Fibroblast of lung (primary cell): ENCODE results near the gene S100P. TPM values are rescaled to one million over a fixed set of nuclear protein-coding genes. Genes with fewer than 3 reads are reported as not detected.
A peak's percentile ranks its signal among the peaks of the same experiment; 100 is the strongest.

Source experiments
- DNase-seq, 2 donors: peaks; one replicate each; pipeline versions ENCODE4 v3.0.0 to v3.0.0-alpha.2; 2010; ENCODE audit warnings: low read depth in 2 of 2
- H2AFZ ChIP-seq: 2 replicates; pipeline ENCODE4 v1.5.1; 2012; ENCODE audit warnings: low read length, control low read depth, inconsistent platforms
- H3K27ac ChIP-seq: 2 replicates; pipeline ENCODE4 v1.5.1; 2011; ENCODE audit warnings: low read length, control low read depth; ENCODE audit not compliant: insufficient read depth
- H3K27me3 ChIP-seq: 2 replicates; pipeline ENCODE4 v1.5.1; 2011; ENCODE audit warnings: mild to moderate bottlenecking, low read length; ENCODE audit not compliant: control insufficient read depth, insufficient read depth
- H3K36me3 ChIP-seq: 2 replicates; pipeline ENCODE4 v1.5.1; 2011; ENCODE audit warnings: low read length; ENCODE audit not compliant: control insufficient read depth, insufficient read depth
- H3K4me1 ChIP-seq: 2 replicates; pipeline ENCODE4 v1.5.1; 2011; ENCODE audit warnings: low read length; ENCODE audit not compliant: control insufficient read depth, insufficient read depth; ENCODE audit errors: extremely low read depth
- H3K4me2 ChIP-seq: 2 replicates; pipeline ENCODE4 v1.5.1; 2011; ENCODE audit warnings: low read length, control low read depth; ENCODE audit not compliant: insufficient read depth; ENCODE audit errors: extremely low read depth
- H3K4me3 ChIP-seq, 4 experiments: fragments of 200-600 bp in 1 of 4; sonication (generic) in 1 of 4; replicated peaks in 1 of 4; 2 replicates each; pipeline ENCODE4 v1.5.1; 2011 to 2016; ENCODE audit warnings: low read length in 4 of 4, low read depth in 3 of 4, mild to moderate bottlenecking in 3 of 4, control low read depth in 2 of 4, inconsistent platforms in 1 of 4, mixed read lengths in 1 of 4; ENCODE audit not compliant: insufficient read depth in 1 of 4; ENCODE audit errors: control extremely low read depth in 1 of 4
- H3K79me2 ChIP-seq: 2 replicates; pipeline ENCODE4 v1.5.1; 2012; ENCODE audit warnings: mild to moderate bottlenecking, low read length, inconsistent platforms; ENCODE audit not compliant: control insufficient read depth, insufficient read depth
- H3K9ac ChIP-seq: 2 replicates; pipeline ENCODE4 v1.5.1; 2011; ENCODE audit warnings: mild to moderate bottlenecking, low read length, control low read depth; ENCODE audit not compliant: insufficient read depth
- H3K9me3 ChIP-seq: 2 replicates; pipeline ENCODE4 v1.5.1; 2012; ENCODE audit warnings: low read depth, low read length; ENCODE audit not compliant: control insufficient read depth, insufficient read depth
- H4K20me1 ChIP-seq: 2 replicates; pipeline ENCODE4 v1.5.1; 2011; ENCODE audit warnings: low read length; ENCODE audit not compliant: control insufficient read depth, insufficient read depth; ENCODE audit errors: extremely low read depth
- EZH2 ChIP-seq: IDR thresholded peaks from 2 replicates; pipeline ENCODE4 v1.5.1; 2012; ENCODE audit warnings: low read length, control low read depth, mild to moderate bottlenecking; ENCODE audit errors: missing control alignments
- polyA plus RNA-seq, 2 donors: library from polyadenylated mRNA; depleted of rRNA in 1 of 2; stranded (reverse) in 1 of 2; unstranded in 1 of 2; fragments of >200 nt; gene quantifications; 2 replicates each; pipeline ENCODE4 v1.2.1, GENCODE V29; 2011 to 2012; ENCODE audit warnings: missing spikeins in 1 of 2
- total RNA-seq: library from RNA; depleted of rRNA; stranded (reverse); fragments of >200 nt; gene quantifications from 2 replicates; pipeline ENCODE4 v1.2.1, GENCODE V29; 2014
- TF ChIP-seq, protein P1 (sequence below), 2 donors: IDR thresholded peaks in 1 of 2; conservative IDR thresholded peaks in 1 of 2; 1 replicate in 1 of 2; 2 replicates in 1 of 2; pipeline ENCODE4 v1.5.1; 2011 to 2012; ENCODE audit warnings: low read length in 2 of 2, control low read depth in 1 of 2, inconsistent platforms in 1 of 2, low read depth in 1 of 2, mild to moderate bottlenecking in 1 of 2

The S100P gene
- total and polyA plus RNA-seq, 2 donors (not counting 1 experiment from before 2014, with no cell fraction given) = not detected

DNA sequence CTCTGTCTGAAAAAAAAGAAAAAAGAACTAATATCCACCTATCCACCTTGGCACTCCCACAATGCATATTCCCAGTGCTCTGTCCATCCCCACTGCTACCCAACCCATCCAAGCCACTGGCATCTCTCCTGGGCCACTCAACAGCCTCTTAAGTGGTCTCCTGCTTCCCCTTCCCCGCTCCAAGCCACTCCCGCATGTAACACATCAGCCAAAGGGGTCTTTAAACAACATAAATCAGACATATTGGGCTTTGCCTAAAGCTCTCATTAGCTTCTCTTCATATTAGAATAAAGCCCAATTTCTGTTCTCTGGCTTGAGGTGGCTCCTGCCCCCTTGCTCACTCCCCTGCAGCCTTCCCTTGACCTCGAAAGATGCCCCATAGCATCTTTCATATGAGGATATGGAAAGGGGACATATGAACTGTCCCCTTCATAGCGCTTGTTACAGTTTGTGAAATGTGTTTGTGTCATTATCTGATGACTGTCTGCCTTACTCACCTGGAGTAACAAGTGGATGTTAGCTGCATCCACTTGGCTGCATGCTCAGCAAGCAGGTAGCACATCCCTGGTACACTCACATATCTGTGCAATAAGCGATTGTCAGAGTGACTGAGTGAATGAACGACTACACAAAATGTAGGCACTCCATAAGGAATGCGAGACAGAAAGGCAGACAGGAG is 25.4 kb downstream of the S100P start:
- H3K36me3 ChIP-seq = no peaks in the 10 kb centered on the region
- no peaks in the 10 kb centered on the region for H3K27me3 ChIP-seq
- TF ChIP-seq, protein P1, sequence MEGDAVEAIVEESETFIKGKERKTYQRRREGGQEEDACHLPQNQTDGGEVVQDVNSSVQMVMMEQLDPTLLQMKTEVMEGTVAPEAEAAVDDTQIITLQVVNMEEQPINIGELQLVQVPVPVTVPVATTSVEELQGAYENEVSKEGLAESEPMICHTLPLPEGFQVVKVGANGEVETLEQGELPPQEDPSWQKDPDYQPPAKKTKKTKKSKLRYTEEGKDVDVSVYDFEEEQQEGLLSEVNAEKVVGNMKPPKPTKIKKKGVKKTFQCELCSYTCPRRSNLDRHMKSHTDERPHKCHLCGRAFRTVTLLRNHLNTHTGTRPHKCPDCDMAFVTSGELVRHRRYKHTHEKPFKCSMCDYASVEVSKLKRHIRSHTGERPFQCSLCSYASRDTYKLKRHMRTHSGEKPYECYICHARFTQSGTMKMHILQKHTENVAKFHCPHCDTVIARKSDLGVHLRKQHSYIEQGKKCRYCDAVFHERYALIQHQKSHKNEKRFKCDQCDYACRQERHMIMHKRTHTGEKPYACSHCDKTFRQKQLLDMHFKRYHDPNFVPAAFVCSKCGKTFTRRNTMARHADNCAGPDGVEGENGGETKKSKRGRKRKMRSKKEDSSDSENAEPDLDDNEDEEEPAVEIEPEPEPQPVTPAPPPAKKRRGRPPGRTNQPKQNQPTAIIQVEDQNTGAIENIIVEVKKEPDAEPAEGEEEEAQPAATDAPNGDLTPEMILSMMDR (conservative IDR thresholded peaks at IDR 0.05 in 1 of 2, IDR thresholded peaks at IDR 0.05 in 1 of 2; ENCODE audit: low read depth in 1 of 2, low read length in 2 of 2) = no peak
- TF ChIP-seq EZH2 = no peak
- H3K27ac ChIP-seq = no peak overlapping the region
- DNase-seq = no peak
- no peaks in the 10 kb centered on the region for H3K4me1 ChIP-seq
- peaks cover 17% of the 10 kb centered on the region for H3K79me2 ChIP-seq
- no peak overlapping the region for H3K4me2 ChIP-seq
- no peaks in the 10 kb centered on the region for H3K9me3 ChIP-seq
- H3K4me3 ChIP-seq = no peak overlapping the region
- H4K20me1 ChIP-seq = no peaks in the 10 kb centered on the region
- no peak overlapping the region for H3K9ac ChIP-seq
- no peak overlapping the region for H2AFZ ChIP-seq

DNA sequence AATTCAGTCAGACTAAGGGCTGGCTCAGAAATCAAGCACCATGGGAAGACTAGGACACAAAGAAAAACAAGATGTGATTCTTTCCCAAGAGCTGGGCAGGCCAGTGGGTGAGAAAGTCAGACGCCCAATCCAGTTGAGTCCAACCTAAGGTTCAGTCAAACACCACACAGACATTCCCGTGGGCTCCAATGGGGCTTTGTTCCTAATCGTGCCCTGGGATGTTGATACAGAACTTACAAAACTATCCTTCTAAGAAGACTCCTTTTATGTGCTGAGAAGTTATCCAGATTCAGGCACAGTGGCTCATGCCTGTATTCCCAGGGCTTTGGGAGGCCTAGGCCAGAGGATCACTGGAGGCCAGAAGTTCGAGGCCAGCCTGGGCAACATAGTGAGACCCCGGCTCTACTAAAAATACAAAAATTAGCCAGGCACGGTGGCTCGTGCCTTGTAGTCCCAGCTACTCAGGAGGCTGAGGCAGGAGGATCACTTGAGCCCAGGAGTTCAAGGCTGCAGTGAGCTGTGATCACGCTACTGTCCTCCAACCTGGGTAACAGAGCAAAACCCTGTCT is 26.0 kb downstream of the S100P start:
- Histone ChIP-seq H4K20me1 (no peaks in the 10 kb centered on the region), H3K36me3 (no peaks in the 10 kb centered on the region), H3K9me3 (no peaks in the 10 kb centered on the region), H3K27me3 (no peaks in the 10 kb centered on the region), H2AFZ (no peak overlapping the region), H3K9ac (no peak overlapping the region), H3K27ac (no peak overlapping the region), H3K4me2 (no peak overlapping the region), H3K4me1 (no peaks in the 10 kb centered on the region), H3K79me2 (peaks cover 17% of the 10 kb centered on the region), H3K4me3 (no peak overlapping the region)
- no peak for TF ChIP-seq EZH2
- no peak for DNase-seq

DNA sequence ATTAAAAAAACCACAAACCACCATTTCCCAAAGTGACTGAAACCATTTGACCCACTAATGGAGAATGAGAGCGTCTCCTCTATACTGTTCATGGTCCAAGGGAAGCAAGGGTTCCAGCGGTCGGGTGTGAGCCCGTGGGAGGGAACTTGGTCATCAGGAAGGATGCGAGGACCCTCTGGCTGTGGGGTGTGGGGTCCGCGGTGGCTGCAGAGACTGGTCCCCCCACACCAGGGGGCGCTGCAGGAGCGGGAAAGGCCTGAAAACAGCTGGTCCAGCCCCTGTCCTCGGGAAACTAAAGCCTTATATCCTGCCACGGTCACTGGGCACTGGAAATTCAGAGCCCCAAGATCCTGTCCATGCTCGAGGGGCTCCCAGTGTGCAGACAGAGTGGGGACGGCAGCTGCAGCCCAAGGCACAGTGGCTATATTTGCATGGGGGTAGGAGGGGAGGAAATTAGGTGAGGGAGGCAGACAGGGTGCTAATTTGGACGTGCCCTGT is 26.6 kb downstream of the S100P start:
- H3K27me3 ChIP-seq = no peaks in the 10 kb centered on the region
- H3K9ac ChIP-seq = no peak overlapping the region
- H3K9me3 ChIP-seq = no peaks in the 10 kb centered on the region
- peak overlapping the region; percentile 65 for H2AFZ ChIP-seq
- no peaks in the 10 kb centered on the region for H3K36me3 ChIP-seq
- H3K4me3 ChIP-seq = no peak overlapping the region
- TF ChIP-seq, protein P1 (conservative IDR thresholded peaks at IDR 0.05 in 1 of 2, IDR thresholded peaks at IDR 0.05 in 1 of 2; ENCODE audit: low read depth in 1 of 2, low read length in 2 of 2) = peak; percentile 93
- no peak for TF ChIP-seq EZH2
- H4K20me1 ChIP-seq = no peaks in the 10 kb centered on the region
- peaks cover 17% of the 10 kb centered on the region for H3K79me2 ChIP-seq
- H3K4me1 ChIP-seq = no peaks in the 10 kb centered on the region
- peak; percentile 53 to 72 for DNase-seq
- H3K27ac ChIP-seq = no peak overlapping the region
- H3K4me2 ChIP-seq = peak overlapping the region; percentile 64
